NCI-H1105 (cell line): ENCODE measurements around the gene ATF6.

Experiments used
- DNase-seq: peaks from one replicate; lab custom pipeline; 2025; lab: John Stamatoyannopoulos, UW

The ATF6 gene

GRCh38 chr1:162003061-162003829 is 237.1 kb downstream of the ATF6 start:
- DNase-seq, result no peak

- DNase-seq, result no peak
These were observed 237.7 kb downstream of the ATF6 start for GRCh38 chr1:162003830-162004215.

GRCh38 chr1:162004441-162004950 is 238.4 kb downstream of the ATF6 start:
- no peak for DNase-seq

DNA sequence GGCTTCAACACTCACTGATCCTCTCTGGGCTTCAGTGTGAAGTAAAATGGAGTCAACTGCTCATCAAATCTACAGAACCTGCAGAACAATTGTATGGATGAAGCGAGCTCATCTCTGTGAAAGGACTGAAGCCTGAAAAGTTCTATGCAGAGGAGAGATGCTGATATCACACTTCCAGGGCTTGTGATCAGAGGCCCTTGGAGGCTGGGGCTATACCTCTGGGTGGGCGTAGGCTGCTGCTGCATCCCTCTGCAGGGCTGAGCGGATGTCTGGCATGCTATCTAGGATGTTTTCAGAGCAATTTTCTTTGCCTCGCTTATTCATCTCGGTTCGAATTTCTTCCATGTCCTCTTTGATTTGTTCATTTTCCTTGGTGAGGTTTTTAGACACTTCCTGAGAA is 240.0 kb downstream of the ATF6 start:
- no peak for DNase-seq

DNA sequence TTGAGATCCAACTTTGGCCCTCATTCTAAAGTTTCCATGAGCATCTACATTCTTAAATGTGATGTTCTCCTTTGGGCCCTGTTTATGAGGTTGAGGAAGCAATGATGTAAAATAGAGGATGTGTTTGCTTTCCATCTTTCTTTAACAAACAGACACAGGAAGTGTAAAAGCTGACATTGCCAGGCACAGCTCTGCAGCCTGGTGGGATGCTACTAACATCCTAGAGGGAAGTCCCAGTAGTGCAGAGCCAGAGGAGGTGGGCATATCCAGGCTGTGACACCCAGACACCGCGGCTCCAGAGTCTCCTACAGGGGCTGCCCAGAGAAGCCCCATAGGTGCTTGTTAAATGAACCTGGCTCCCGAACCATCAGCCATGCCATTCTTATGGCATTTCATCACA is 241.3 kb downstream of the ATF6 start:
- no peak for DNase-seq

DNA sequence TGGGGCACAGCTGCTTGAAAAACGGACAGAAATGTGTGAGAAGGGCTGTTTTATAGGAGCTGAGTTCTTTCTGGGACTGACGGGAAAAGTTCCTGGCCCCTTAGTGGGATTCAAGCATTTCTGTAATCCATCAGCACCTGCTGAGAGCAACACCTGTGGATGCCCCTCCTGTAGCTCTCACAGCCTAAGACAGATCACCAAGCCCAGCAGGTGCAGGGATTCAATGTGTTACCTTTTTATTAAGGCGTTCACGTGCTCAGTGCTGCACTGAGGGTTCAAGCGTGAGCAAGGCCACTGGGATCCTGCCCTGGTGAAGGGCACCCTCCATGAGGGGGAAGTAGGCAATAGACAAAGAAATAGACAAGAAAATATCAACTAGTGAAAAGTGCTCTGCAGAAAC is 242.7 kb downstream of the ATF6 start:
- no peak for DNase-seq

GRCh38 chr1:162009501-162010174 is 243.5 kb downstream of the ATF6 start:
- no peak for DNase-seq

GRCh38 chr1:162010175-162010506 is 244.0 kb downstream of the ATF6 start:
- DNase-seq, result no peak

DNA sequence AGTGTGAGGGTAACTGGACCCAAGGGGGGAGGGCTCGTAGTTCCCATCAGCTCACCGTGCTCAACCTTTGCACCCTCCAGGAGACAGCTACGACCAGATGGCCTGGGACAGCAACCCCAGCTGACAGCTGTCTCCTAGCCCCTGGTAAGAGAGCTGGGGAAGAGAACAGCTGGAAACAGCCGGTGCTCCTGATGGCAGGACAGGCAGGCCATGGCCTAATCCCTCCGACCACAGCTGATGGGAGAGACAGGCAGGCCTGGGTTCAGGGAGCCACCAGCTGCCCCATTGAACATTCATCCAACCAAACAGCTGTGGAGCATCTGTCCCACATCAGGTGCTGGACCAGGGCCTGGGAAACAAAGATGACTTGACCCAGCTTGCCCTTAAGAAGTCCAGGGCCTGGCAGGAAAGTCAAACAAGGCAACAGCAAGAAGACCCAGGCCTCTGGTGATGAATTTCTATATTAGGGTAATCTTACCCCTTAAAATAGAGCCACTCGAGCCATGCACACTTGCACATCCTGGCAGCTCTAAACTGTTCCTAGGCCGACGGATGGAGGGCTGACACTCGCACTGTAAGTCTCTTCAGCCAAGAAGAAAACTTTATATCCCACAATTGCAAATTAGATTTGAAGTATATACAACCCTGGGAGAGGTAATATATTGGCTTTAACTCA is 245.4 kb downstream of the ATF6 start:
- DNase-seq, result no peak

- DNase-seq, result no peak
These were observed 247.2 kb downstream of the ATF6 start for GRCh38 chr1:162013289-162013688.
